ENCODE results near the gene ZFX.

The ZFX gene

DNA sequence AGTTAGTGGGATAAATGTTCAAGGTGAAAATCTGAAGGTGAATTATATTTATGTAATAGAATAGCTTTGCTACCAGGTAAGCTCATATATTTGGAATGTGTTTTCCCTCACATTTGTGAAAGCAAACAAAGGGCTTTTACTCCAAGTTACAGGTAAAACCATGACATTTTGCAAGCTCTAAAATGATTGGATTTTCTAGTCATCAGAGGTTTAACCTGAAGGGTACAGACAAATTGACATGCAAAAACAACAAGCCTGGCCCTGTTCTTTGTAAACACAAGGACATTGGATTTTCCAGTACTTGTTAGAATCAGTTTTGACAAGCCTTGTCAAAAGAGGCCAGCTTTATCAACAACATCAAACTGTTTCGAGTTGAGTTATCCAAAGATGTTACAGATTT, 51.7 kb downstream of the ZFX start:
- DNase-seq (ENCODE audit: low read depth in 3 of 3) = no peak

DNA sequence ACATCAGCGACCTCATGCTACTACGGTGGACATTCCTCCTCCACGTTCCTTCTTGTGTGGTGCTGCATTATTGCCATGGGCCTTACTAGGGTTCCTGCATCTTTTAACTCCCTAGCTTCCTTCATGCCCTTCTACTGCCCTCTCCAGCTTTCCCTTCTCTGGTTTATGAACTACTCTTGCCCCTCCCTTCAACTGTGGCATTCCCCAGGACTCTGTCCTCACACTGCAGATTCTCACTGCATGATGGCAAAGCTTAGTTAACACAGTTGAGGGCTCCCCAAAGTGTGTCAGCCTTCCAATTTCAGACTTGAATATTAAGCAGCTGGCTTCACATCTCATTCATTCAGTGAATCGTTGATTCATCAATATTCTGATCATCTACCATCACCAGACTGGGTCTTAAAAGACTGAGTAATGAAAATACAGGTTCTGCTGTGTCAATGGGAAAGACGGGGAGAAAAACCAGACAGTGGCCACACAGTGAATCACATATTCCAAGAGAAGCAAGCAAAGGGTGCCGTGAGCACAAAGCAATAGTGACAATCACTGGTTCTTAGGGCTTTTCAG, 53.0 kb downstream of the ZFX start:
- DNase-seq (ENCODE audit: low read depth in 3 of 3) = no peak

DNA sequence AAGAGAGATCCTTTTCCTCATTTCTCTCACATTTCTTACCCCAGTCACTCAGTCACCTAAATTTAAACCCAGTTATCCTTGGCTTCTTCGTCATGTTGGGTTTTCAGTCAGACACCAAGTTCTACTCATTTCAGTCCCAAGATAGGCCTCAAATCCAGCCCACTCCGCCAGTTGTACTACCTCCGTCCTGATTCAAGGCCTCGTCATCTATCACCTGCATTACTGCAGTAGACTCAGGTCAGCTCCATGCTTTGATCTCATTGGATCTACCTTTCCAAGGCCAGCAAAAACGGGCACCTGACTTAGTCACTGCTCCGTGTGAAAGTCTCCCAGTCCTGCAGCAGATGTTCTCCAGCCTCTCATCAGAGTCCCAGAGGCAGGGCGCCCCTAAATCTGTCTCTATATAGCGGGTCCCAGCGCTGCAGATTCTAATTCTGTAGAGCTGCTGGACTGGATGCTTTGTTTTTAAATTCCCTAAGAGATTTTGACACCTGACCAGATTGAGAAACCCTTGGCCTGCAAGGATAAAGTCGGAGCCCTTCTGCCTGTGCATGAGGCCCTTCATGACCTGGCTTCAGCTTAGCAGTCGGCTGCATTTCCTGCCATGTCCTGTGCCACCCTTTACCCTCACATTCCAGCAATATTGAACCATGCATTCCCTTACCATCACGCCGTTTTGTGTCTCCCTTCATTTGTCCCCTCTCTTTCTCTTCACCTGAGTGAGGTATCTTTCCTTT, 53.7 kb downstream of the ZFX start:
- DNase-seq (ENCODE audit: low read depth in 3 of 3) = no peak

DNA sequence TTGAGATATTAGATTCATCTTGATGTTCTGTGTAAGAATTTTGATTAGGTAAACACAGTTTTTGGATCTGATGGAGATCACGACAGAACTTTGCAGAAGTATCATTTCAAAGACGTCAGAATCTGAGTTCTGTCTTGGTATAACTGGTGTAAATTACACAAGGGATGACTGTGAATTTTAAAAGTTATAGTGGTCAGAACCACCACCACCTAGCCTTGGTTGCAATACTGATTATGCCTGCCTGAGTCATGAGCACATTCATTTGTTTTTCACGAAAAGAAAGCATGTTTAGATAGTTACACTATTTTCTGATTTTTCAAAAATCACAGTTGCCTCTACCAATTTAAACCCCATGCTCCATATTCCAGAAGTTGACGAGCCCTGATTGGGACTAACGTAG, 54.8 kb downstream of the ZFX start:
- DNase-seq (ENCODE audit: low read depth in 3 of 3) = no peak

DNA sequence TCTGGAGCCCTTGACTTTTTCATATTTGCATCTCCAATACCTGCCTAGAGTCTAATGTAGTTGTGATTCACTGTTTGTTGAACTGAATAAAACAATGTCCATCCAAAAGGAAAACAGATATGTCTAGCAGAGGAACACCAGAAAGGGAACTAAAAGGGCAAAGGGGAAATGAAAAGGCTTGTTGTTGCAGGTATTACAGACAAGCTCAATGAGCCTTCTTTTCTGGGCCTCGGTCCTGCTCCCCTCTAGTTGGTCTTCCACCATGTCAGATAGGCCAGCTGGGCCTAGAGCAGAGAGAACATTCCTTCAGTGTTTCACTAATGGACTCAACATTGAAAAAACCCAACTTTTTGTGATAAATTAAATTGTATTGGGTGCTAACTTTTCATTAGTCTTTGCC, 55.4 kb downstream of the ZFX start:
- DNase-seq (ENCODE audit: low read depth in 3 of 3) = no peak

DNA sequence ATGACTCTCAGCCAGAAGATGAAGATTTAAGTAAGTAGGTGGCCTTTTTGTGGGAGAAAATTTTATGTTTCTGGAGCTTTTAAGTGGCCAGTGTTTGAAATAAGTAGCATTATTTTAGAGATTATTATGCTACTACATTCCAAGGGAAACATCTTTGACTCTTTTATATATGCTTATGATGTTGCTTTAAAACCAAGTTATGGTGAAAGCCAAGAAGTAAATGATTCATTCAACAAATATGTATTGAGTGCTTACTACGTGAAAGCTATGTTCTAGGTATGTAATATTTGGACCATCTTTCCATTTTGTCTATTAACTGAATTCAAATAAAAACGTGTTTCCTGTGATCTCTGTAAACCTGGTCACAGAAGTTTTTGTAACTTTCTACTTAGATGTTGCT, 58.3 kb downstream of the ZFX start:
- DNase-seq (ENCODE audit: low read depth in 3 of 3) = no peak

DNA sequence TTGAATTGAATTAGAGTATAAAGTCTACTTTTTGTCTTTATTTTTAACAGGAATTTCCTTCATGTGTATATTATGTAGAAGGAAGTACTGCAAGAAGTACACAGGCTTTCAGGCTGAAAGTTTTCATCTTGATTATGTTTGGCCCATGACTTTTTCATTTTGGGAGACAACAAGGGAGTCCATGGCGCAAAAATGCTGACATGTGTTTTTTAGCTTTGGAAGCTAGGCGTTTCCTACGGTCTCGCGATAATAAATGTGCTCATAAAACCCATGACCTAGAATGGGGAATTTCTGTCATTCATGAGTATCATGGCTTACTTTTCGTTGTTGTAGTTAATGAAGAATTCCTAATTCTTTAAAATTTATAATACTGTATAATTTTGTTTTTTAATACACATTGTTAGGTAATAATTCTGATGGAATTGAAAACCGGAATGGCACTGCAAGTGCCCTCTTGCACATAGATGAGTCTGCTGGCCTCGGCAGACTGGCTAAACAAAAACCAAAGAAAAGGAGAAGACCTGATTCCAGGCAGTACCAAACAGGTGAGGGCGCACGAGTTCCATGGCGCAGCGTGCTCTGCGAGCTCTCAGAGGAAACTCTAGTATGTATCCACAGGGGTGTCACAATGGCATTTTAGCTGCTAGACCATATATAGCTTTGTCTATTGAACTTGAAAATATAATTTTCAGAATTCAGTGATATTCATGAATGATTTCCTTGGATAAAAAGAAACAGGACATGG, 59.1 kb downstream of the ZFX start:
- DNase-seq (ENCODE audit: low read depth in 3 of 3) = no peak

DNA sequence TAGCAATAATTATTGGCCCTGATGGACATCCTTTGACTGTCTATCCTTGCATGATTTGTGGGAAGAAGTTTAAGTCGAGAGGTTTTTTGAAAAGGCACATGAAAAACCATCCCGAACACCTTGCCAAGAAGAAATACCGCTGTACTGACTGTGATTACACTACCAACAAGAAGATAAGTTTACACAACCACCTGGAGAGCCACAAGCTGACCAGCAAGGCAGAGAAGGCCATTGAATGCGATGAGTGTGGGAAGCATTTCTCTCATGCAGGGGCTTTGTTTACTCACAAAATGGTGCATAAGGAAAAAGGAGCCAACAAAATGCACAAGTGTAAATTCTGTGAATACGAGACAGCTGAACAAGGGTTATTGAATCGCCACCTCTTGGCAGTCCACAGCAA, 60.7 kb downstream of the ZFX start:
- DNase-seq (ENCODE audit: low read depth in 3 of 3) = no peak

DNA sequence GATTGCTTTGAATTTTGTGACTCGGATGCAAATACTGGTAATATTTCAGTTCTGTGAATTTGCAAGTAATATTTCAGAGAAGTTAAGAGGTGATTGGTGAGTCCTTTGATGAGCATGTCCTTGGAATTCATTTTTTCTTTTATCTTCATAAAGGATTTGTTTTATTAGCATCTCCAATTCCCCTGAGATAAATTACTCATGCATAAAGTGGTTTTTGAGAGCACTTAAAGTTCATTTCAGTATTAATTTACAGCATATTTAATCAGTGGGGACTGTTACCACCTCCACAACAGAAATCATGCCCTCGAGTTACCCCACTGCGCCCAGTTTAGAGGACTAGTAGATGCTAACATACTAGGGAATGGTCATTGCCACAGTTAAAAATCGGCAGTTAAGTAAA, 65.0 kb downstream of the ZFX start:
- DNase-seq (ENCODE audit: low read depth in 3 of 3) = no peak

DNA sequence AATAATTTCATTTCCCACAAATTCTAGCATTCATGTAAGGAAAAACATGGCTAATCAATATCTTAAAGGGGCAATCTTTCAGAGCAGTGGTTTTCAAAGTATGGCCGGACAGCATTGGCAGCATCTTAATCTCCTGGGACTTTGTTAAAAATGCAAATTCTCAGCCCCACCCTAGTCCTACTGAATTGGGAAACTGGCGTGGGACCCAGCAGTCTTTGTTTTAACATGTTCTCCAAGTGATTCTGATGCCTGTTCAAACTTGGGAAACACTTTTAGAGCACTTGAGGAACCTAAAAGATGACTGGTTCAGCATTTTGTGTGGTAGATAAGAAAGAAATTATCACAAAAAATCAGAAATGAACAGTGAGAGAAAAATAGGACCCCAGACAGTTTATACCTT, 65.7 kb downstream of the ZFX start:
- DNase-seq (ENCODE audit: low read depth in 3 of 3) = no peak

DNA sequence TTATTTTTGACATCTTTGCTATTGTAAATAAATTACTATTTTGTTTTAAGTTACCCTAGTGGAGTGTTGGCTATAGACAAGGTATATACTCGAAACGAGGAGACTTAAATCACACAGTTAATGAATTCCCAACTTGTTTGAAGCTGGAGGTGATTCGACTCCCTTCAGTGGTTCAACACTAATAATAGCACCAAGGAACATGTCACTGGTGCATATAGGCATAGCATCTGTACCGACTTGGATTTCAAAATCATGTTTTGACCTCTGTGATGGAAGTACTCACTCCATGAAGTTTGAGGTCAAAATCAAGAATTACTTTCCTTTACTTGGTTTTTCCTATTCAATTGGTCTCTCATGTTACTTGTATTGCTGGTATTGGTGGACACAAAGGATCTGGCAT, 66.5 kb downstream of the ZFX start:
- DNase-seq (ENCODE audit: low read depth in 3 of 3) = no peak

DNA sequence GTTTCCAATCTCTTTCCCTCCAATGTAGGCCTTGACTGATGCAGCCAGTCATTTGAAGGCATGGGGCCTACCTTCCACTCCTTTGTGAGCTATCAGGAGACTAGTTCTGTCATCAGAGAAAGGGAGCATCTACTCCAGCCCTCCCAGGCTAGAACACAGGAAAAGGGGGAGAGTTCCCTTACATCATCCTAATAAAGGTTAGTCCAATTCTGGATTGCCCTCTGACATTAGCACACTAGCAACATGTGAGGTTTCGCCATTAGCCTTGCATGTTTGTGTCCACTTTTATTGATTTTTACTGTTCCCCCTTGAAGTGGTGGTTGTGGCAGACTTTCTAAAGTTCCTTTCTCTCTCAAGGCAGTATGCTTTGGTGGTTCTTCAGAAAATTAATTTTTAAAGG, 67.3 kb downstream of the ZFX start:
- no peak for DNase-seq (ENCODE audit: low read depth in 3 of 3)

DNA sequence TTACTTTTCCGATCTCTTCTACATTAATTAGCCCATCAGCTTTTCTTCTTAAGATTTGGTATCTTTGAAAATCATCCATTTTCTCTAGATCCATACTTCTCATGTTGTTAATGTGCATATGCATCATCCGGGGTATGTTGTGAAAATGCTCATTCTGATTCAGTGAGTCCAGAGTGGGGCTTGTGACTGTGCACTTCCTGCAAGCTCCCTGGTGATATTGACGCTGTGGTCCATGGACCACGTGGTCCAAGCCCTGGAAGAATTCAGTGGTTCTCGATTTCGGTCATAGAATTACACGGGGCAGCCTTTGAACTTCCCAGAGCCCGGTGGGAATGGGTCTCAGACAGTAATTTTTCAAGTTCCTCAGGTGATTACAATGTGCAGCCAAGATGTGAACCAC, 69.8 kb downstream of the ZFX start:
- DNase-seq (ENCODE audit: low read depth in 3 of 3) = no peak

DNA sequence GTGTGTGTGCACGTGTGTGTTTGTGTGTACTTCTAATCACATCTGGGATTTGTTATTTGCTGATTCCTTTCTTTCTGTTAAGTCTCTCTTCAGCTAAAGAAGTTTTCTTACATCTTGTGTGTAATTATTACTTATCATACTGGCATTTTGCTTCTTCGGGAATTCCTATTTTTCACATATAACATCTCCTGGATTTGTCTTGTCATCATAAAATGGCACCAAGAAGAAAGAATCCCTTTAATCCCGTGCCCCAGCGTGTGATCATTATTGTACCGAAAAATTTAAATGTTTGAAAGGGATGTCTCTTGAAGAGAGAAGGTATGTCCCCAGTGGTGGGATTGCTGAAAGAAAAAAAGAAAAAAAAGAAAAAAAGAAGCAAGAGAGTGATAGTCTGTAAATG, 72.3 kb downstream of the ZFX start:
- no peak for DNase-seq (ENCODE audit: low read depth in 3 of 3)

DNA sequence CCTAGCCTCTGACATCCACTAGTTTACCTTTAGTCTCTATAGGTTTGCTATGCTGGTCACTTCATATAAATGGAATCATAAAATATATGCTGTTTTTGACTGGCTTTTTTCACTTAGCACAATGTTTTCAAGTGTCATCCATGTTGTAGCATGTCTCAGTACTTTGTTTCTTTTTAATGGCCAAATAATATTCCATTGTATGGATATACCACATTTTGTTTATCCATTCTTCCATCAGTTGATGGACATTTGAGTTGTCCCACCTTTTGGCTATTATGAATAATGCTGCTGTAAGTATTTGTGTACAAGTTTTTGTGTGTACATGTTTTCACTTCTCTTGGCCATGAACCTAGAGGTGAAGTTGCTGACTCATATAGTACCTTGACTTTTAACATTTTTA, 75.7 kb downstream of the ZFX start:
- DNase-seq (ENCODE audit: low read depth in 3 of 3) = no peak

DNA sequence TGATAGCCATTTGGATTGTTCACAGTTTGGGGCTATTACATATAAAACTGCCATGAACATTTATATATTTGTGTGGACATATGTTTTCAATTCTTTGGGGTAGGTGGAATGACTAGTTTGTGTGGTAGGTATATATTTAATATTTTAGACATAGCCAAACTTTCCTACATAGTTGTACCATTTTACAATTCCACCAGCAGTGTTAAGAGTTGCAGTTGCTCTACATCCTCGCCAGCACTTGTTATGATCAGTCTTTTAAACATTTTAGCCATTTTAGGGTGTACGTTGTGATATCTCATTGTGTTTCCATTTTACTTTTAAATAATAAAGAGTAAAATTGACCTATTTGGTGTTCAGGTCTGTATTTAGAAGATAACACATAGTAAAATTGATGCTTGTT, 76.6 kb downstream of the ZFX start:
- DNase-seq (ENCODE audit: low read depth in 3 of 3) = no peak

DNA sequence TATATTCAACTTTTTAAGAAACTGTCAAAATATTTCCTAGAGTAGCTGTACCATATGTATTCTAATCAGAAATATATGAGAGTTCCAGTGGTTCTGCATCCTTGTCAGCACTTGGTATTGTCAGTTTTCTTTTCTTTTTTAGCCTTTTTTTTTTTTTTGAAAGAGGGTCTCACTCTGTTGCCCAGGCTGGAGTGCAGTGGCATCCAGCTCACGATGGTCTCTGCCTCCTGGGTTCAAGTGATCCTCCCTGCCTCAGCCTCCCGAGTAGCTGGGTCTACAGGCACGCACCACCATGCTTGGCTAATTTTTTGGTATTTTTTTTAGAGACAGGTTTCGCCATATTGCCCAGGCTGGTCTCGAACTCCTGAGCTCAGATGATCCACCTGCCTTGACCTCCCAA, 79.1 kb downstream of the ZFX start:
- no peak for DNase-seq (ENCODE audit: low read depth in 3 of 3)

DNA sequence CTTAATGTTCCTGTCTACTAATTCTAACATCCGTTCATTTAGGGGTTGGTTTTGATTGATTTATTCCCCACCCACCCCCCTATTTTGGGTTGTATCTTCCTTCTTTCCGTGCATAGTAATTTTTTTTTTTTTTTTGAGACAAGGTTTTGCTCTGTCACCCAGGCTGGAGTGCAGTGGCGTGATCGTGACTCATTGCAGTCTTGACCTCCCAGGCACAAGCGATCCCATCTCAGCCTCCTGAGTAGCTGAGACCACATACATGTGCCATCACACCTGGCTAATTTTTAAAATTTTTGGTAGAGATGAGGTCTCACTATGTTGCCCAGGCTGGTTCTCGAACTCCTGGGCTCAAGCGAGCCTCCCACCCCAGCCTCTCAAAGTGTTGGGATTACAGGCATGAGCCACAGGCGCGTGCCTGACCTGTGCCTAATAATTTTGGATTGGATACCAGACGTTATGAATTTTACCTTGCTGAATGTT, 79.9 kb downstream of the ZFX start:
- no peak for DNase-seq (ENCODE audit: low read depth in 3 of 3)

DNA sequence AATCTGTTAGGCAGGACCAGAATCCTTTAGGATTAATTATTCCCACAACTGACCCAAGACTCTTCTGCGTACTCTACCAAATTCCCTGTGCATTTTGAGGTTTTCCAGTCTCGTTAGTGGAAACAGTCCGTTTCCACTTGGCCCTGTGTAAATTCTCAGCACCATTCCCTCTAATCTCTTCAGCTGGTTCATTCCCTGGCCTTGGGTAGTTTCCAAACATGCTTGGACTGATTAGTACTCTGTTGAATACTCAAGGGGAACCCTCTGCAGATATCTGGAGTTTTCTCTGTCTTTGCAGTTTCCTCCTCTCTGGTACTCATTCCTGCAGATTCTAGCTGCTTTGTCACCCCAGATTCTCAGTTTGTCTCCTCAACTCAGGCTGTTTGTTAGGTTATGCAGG, 80.4 kb downstream of the ZFX start:
- no peak for DNase-seq (ENCODE audit: low read depth in 3 of 3)

DNA sequence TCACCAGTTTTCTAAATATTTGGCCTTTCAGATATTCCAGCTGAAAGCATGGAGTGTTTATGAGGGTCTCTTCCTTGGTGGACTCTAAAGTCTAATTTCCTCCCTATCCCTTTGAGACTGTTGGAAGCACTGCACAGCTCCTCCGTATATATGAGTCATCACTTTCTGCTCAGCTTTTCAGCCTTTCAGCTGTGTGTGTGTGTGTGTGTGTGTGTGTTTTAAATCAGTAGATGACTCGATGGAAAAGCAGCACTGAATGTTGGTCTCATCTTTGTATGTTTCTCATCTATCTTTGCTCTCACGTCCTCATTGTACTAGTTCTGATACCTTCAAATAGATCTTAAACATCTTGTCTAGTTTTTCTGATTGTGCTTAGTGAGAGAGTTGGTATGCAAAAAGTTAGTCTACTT, 81.6 kb downstream of the ZFX start:
- DNase-seq (ENCODE audit: low read depth in 3 of 3) = no peak

DNA sequence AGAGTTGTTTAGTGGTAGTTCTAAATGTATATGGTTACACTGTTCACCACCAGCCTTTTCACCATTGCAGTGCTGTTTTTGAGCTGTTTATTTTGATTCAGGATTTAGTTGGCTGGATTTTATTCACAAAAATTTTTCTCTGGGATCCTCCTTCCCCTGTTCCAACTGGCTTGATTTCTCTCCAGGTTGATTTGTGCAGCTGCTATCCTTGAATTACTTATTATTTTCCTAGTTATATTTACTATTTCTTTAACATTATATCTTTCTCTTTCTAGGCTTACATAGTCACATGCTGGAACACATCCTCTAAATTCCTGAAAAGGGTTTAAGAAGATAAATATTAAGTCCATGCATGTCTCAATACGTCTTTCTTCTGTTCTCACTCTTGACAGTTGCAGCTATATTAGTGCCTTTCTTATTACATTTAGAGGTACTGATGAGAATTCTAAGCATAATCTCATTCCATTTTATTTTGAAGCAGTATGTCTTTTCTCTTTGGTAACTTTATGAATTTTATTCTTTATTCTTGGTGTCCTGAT, 82.2 kb downstream of the ZFX start:
- no peak for DNase-seq (ENCODE audit: low read depth in 3 of 3)

DNA sequence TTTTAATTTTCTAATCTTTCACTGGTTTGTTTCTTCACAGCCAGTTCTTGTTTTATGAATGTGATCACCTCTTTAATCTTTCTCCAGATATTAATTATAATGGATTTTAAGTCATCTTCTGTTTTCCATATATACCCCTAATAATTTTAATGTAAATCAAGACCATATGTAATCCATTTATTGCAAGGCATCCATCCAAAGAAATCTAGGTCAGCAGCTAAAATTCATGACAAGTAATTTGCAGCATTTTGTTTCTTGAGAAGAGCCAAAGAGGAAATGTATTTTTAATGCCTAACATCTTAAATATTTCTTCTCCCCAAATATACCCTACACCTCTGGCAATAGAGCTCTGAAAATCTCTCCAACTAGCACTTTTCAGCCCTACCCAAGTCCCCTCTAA, 83.3 kb downstream of the ZFX start:
- DNase-seq (ENCODE audit: low read depth in 3 of 3) = no peak
